GM19043 (cell line): ENCODE data around the gene PKD2L1.
A peak's percentile ranks its signal among the peaks of the same experiment; 100 is the strongest.
"Not testable (repeated sequence)": the region's sequence is repeated elsewhere in the genome, so short reads cannot be mapped to it uniquely, and the experiment has no call there.

ENCODE experiments used
- ATAC-seq: cut with Tn5 transposase; IDR thresholded peaks from one replicate; pipeline ENCODE4 v1.9.1; 2021; ENCODE audit warnings: low read depth; ENCODE audit not compliant: unreplicated experiment

Gene PKD2L1

GRCh38 chr10:100288196-100288595, 41.8 kb downstream of the PKD2L1 start:
- ATAC-seq = no peak

DNA sequence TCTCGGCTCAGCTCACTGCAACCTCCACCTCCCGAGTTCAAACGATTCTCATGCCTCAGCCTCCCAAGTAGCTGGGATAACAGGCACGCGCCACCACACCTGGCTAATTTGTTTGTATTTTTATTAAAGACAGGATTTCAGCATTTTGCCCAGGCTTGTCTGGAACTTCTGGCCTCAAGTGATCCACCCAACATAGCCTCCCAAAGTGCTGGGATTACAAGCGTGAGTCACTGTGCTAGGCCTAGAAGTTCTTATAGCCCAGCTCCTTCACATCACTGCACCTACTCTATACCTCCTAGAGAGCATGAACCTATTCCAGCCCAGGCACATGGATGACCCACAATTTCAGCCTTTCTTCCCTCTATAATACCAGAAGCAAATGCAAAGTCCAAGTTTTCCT, 42.3 kb downstream of the PKD2L1 start:
- no peak for ATAC-seq

DNA sequence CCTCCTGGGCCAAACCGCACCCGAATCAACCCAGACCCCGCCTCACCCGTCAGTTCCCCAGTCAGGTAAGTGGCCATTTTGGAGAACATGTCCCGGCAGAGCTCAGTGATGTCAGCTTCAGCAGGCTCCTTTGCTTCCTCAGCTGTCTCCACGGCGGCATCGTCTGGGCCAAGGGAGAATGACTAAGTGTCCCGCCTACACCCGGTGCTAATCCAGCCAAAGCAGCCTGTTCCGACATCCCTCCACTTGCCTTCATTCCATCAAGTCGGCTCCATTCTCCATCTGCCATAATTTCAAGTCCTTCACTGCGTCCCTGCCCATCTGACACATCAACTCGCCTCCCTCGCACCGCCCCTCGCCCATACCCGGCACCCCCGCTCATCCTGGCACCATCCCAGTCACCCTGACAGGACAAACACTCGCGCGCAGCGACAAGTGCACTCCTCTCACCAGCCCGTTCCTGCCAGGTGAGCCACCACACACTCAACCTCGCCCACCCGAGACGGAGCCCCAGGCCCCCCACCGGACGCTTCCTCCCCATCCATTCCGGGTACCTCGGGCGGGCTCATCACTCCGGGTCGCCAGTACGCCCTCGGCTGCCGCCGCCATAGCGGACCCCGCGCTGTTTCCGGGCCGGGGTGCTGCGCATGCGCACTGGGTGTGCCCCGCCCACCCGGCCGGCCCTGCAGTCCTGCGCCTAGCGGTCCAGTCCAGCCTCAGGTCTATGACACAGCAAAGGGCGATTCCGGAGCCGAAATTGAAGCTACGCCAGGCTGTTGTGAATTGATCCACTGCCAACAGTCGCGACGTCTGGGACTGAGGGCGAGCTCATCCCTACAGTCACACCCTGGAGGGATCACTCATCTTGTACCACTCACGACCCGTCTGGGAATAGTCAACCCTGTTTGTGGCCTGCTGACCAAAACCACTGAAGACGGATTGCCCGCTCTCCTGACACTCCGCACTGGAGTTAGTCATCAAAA, 43.7 kb downstream of the PKD2L1 start, which contains the start of gene BLOC1S2:
BLOC1S2 (minus strand) TSS at position 630 of the 983 bp plus-strand sequence; CDS start at position 609, 21 bp downstream.
- peak; percentile 94 for ATAC-seq

- ATAC-seq = not testable (repeated sequence)
Measured at GRCh38 chr10:100285326-100285725, 44.7 kb downstream of the PKD2L1 start.

DNA sequence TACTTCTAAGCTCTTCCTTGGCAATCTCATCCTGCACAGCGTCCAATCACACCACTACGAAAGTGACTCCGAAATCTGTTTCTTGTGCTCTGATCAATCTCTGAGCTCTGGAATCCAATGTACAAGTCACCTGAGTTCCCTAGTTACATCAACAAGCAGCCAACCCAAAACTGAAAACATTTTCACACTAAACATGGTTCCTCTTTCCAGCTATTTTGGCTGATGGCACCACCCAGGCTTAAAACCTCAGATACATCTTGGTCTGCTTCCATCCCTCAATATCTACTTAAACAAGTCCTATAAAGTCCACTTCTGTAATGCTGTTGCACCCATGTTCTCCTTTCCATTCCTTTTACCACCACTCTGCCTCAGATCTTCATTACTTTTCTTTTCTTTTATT, 47.1 kb downstream of the PKD2L1 start:
- ATAC-seq = no peak

DNA sequence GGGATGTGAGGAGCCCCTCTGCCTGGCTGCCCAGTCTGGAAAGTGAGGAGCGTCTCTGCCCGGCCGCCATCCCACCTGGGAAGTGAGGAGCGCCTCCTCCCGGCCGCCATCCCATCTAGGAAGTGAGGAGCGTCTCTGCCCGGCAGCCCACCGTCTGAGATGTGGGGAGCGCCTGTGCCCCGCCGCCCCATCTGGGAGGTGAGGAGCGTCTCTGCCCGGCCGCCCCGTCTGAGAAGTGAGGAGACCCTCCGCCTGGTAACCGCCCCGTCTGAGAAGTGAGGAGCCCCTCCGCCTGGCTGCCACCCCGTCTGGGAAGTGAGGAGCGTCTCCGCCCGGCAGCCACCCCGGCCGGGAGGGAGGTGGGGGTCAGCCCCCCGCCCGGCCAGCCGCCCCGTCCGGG, 53.1 kb downstream of the PKD2L1 start:
- ATAC-seq = not testable (repeated sequence)

DNA sequence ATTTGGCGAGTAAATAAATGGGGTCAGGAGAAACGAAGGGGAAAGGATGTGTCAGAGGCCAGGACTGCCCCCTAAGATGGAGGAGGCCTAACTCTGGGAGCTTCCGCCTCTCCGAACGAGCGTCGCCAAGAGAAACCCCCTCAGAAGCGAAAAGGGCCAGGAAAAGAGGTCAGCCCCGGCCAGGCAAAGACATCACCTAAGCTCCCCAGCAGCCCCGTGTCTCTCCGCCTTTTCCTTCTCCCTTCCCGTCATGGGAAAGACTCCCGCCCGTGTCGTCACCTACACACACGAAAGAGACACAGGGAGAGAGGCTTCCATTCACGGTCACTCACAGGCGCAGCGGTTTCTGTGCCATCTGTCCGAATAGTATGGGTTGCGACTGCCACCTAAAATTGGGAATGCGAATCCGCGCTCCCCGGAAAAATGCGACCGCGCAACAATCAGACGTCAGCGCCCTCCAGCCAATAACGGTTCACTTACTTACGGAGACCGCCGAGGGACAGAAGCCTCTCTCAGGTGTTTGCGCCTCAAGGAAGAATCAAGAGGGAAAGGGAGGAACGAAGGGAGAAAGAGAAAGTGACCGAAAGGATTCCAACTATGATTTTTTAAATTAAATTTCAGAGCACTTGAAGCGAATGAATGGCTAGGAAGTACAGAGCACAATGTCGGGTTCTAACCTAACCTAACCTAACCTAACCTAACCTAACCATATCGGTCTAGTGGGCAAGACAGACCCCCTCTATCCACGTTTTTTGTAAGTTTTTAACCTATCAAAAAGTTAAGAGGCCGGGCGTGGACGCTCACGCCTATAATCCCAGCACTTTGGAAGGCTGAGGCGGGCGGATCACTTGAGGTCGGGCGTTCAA, 62.6 kb downstream of the PKD2L1 start, which contains the start of gene CWF19L1:
CWF19L1 (minus strand) TSS at position 400 of the 866 bp plus-strand sequence; CDS start at position 355, 45 bp downstream.
- ATAC-seq = peak; percentile 70

GRCh38 chr10:100265821-100266485, 64.1 kb downstream of the PKD2L1 start:
- no peak for ATAC-seq

GRCh38 chr10:100254191-100254590, 75.8 kb downstream of the PKD2L1 start:
- no peak for ATAC-seq

DNA sequence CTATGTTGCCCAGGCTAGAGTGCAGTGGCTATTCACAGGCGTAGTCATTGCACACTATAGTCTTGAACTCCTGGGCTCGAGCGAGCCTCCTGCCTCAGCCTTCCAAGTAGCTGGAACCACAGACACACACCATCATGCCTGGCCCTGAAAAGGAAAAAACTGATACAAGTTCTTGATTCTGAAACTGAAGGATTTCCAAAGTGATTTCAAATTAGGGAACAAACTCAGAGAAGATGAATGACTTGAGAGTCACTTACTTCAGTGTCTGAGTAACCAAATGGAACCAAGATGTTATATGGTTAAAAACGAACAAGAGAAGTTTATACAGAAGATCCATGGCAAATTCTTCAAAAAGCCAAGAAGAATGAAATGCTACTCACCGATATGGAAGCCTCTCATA, 77.0 kb downstream of the PKD2L1 start:
- ATAC-seq = no peak

DNA sequence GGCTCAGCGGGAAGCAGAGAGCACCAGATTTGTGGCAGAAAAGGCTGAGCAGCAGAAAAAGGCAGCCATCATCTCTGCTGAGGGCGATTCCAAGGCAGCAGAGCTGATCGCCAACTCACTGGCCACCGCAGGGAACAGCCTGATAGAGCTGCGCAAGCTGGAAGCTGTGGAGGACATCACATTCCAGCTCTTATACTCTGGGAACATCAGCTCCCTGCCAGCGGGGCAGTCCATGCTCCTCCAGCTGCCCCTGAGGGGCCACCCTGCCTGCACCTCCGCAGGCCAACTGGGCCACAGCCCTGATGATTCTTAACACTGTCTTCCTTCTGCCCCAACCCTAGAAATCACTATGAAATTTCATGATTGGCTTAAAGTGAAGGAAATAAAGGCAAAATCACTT, 81.2 kb downstream of the PKD2L1 start:
- no peak for ATAC-seq

- no peak for ATAC-seq
Measured at GRCh38 chr10:100245484-100246220, 84.4 kb downstream of the PKD2L1 start.

GRCh38 chr10:100239851-100240250, 90.2 kb downstream of the PKD2L1 start:
- no peak for ATAC-seq

DNA sequence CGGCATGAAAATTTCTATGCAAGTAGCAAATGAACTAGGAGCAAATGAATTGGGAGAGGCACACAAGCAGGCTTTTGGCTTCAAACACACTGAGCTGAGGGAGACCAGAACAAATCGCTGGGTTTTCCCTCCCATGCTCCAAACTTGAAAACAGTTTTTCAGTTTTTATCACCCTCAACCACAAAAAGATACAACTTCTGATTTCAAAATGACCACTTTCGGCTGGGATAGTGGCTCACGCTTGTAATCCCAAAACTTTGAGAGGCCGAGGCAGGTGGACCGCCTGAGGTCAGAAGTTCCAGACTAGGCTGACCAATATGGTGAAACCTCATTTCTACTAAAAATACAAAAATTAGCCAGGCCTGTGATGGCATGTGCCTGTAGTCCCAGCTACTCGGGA, 91.6 kb downstream of the PKD2L1 start:
- no peak for ATAC-seq
